ENCODE results near the gene LTO1.

LTO1 gene

DNA sequence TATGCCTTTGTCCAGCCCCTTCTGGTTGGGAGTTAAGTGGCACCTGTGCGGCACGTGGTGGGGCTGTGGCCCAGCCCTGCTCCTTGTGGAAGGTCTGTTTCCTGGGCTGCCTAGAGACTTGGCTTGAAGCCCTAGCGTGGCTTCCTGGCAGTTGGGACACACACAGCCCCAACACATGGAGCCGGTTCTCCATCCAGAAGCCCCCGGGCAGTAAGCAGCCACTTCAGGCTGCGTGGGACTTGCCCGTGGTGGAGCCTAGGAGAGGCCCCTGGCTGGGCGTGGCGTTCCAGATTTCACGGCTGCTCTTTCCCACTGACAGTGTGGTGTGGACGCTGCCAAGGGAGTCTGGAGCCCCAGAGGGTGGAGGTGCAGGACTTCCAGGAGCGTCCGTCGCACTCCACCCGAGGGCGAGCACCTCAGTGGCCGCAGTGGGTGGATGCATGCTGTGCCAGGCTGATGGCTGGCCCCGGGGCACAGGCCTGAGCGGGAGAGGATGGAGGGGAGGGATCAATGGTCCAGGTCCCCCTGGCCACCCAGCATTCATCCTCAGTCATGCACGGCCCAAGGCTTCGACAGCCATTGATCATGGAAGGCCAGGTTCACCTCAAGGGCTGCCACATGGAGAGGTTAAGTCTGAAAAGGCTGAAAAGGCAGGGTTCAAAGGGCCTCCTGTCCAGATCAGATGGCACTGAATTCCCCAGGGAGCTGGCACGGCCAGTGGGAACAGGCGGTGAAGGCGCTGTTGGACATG, 24.9 kb downstream of the LTO1 start:
- in situ Hi-C loops (cut with HindIII; ENCODE audit: low pct_ligation_motif_present, low sequenced_read_pairs): loop anchor here (25.0 kb wide), 1 partner anchor 538 kb away; no protein-coding TSS in a partner anchor
- Histone ChIP-seq H3K27ac (no peak overlapping the region), H3K27me3 (replicated peaks) (no peaks in the 10 kb centered on the region), H3K4me3 (ENCODE audit: low read depth, low read length) (no peak overlapping the region), H3K36me3 (replicated peaks) (peaks cover 87% of the 10 kb centered on the region)
- DNase-seq: no peak
- TF ChIP-seq, protein P1, sequence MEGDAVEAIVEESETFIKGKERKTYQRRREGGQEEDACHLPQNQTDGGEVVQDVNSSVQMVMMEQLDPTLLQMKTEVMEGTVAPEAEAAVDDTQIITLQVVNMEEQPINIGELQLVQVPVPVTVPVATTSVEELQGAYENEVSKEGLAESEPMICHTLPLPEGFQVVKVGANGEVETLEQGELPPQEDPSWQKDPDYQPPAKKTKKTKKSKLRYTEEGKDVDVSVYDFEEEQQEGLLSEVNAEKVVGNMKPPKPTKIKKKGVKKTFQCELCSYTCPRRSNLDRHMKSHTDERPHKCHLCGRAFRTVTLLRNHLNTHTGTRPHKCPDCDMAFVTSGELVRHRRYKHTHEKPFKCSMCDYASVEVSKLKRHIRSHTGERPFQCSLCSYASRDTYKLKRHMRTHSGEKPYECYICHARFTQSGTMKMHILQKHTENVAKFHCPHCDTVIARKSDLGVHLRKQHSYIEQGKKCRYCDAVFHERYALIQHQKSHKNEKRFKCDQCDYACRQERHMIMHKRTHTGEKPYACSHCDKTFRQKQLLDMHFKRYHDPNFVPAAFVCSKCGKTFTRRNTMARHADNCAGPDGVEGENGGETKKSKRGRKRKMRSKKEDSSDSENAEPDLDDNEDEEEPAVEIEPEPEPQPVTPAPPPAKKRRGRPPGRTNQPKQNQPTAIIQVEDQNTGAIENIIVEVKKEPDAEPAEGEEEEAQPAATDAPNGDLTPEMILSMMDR (IDR thresholded peaks at IDR 0.05; ENCODE audit: low read depth, low read length, missing control alignments): no peak

GRCh38 chr11:69649576-69649900, 25.6 kb downstream of the LTO1 start:
- no peak overlapping the region for H3K27ac ChIP-seq
- H3K4me3 ChIP-seq (ENCODE audit: low read depth, low read length): no peak overlapping the region
- DNase-seq: no peak
- H3K27me3 ChIP-seq (replicated peaks): no peaks in the 10 kb centered on the region
- in situ Hi-C loops (cut with HindIII; ENCODE audit: low pct_ligation_motif_present, low sequenced_read_pairs): no loop called here
- peaks cover 94% of the 10 kb centered on the region for H3K36me3 ChIP-seq (replicated peaks)
- TF ChIP-seq, protein P1 (IDR thresholded peaks at IDR 0.05; ENCODE audit: low read depth, low read length, missing control alignments): no peak

- in situ Hi-C loops (cut with HindIII; ENCODE audit: low pct_ligation_motif_present, low sequenced_read_pairs): no loop called here
- no peak overlapping the region for H3K27ac ChIP-seq
- DNase-seq: no peak
- no peak overlapping the region for H3K4me3 ChIP-seq (ENCODE audit: low read depth, low read length)
- H3K36me3 ChIP-seq (replicated peaks): peaks cover 93% of the 10 kb centered on the region
- TF ChIP-seq, protein P1 (IDR thresholded peaks at IDR 0.05; ENCODE audit: low read depth, low read length, missing control alignments): no peak
- H3K27me3 ChIP-seq (replicated peaks): no peaks in the 10 kb centered on the region
Observed at GRCh38 chr11:69648679-69649575, 26.2 kb downstream of the LTO1 start.

GRCh38 chr11:69647761-69648497, 27.2 kb downstream of the LTO1 start:
- TF ChIP-seq, protein P1 (IDR thresholded peaks at IDR 0.05; ENCODE audit: low read depth, low read length, missing control alignments): no peak
- Histone ChIP-seq H3K36me3 (replicated peaks) (peaks cover 93% of the 10 kb centered on the region), H3K27ac (no peak overlapping the region), H3K27me3 (replicated peaks) (no peaks in the 10 kb centered on the region), H3K4me3 (ENCODE audit: low read depth, low read length) (no peak overlapping the region)
- in situ Hi-C loops (cut with HindIII; ENCODE audit: low pct_ligation_motif_present, low sequenced_read_pairs): no loop called here
- no peak for DNase-seq

DNA sequence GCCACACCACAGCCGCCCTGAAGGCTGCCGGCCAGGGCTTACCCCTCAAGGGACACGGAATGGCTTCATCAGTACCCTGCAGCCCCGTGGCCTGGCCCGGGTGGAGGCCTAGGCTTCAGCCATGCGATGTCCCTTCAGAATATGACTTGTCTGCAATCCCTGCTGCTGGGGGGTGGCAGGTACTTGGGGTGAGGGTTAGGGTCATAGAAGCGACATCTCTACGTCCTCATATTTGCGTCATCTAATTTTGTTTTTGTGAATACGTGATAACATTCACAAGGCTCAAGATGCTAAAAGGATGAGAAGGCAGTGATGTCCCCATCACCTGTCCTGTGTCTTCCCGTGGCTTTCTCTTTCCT, 27.8 kb downstream of the LTO1 start:
- Histone ChIP-seq H3K27ac (no peak overlapping the region), H3K4me3 (ENCODE audit: low read depth, low read length) (no peak overlapping the region), H3K36me3 (replicated peaks) (peaks cover 91% of the 10 kb centered on the region), H3K27me3 (replicated peaks) (no peaks in the 10 kb centered on the region)
- TF ChIP-seq, protein P1 (IDR thresholded peaks at IDR 0.05; ENCODE audit: low read depth, low read length, missing control alignments): no peak
- in situ Hi-C loops (cut with HindIII; ENCODE audit: low pct_ligation_motif_present, low sequenced_read_pairs): no loop called here
- no peak for DNase-seq

Data from brain microvascular endothelial cell (primary cell).